Neural cell (in vitro differentiated cells): ENCODE data around the gene EYS. TPM values are rescaled to one million over a fixed set of nuclear protein-coding genes. Genes with fewer than 3 reads are reported as not detected.

Experiments
- H2AFZ ChIP-seq: fragments of 200-600, 300-800 bp; sonication (generic), shearing (Covaris generic); 2 replicates; pipeline ENCODE4 v1.6.0; 2014; ENCODE audit warnings: low read depth, mild to moderate bottlenecking, antibody characterized with exemption, low read length, moderate library complexity
- H3F3A ChIP-seq: fragments of 200-600 bp; shearing (Covaris generic); 2 replicates; pipeline ENCODE4 v1.6.1; 2016; ENCODE audit warnings: mild to moderate bottlenecking, moderate library complexity, mixed read lengths, antibody characterized with exemption, low read length; ENCODE audit not compliant: insufficient read depth, poor library complexity, severe bottlenecking
- H3K27ac ChIP-seq: fragments of 200-600, 300-800 bp; sonication (generic), shearing (Covaris generic); 2 replicates; pipeline ENCODE4 v1.5.1; 2014; ENCODE audit warnings: mild to moderate bottlenecking, low read length, moderate library complexity
- H3K27me3 ChIP-seq: fragments of 300-800, 200-600 bp; sonication (generic), shearing (Covaris generic); 2 replicates; pipeline ENCODE4 v1.6.0; 2014; ENCODE audit warnings: mild to moderate bottlenecking, low read depth, low read length, moderate library complexity; ENCODE audit not compliant: insufficient read depth
- H3K36me3 ChIP-seq: fragments of 300-800, 200-600 bp; sonication (generic), shearing (Covaris generic); 2 replicates; pipeline ENCODE4 v1.5.1; 2014; ENCODE audit warnings: mild to moderate bottlenecking, antibody characterized with exemption, low read length, moderate library complexity; ENCODE audit not compliant: insufficient read depth
- H3K4me2 ChIP-seq: fragments of 300-800, 200-600 bp; sonication (generic), shearing (Covaris generic); 2 replicates; pipeline ENCODE4 v1.6.0; 2014; ENCODE audit warnings: mild to moderate bottlenecking, low read length
- H3K4me3 ChIP-seq: fragments of 300-800, 200-600 bp; sonication (generic), shearing (Covaris generic); 2 replicates; pipeline ENCODE4 v1.5.1; 2014; ENCODE audit warnings: mild to moderate bottlenecking, low read length, moderate library complexity
- H3K79me2 ChIP-seq: fragments of 200-600 bp; shearing (Covaris generic); replicated peaks from 2 replicates; pipeline ENCODE4 v1.6.0; 2014; ENCODE audit warnings: mild to moderate bottlenecking, low read length, moderate library complexity; ENCODE audit not compliant: insufficient read depth
- H3K9ac ChIP-seq: fragments of 300-800, 200-600 bp; sonication (generic), shearing (Covaris generic); 2 replicates; pipeline ENCODE4 v1.6.1; 2016; ENCODE audit warnings: mild to moderate bottlenecking, low read length, mixed read lengths
- H3K9me2 ChIP-seq: fragments of 200-600 bp; shearing (Covaris generic); 2 replicates; pipeline ENCODE4 v1.6.1; 2016; ENCODE audit warnings: mild to moderate bottlenecking, low read length, mixed read lengths; ENCODE audit not compliant: insufficient read depth
- H3K9me3 ChIP-seq: fragments of 200-600, 300-800 bp; sonication (generic), shearing (Covaris generic); 2 replicates; pipeline ENCODE4 v1.6.1; 2016; ENCODE audit warnings: mild to moderate bottlenecking, mixed run types, low read length, moderate library complexity, mixed read lengths
- H4K20me1 ChIP-seq: fragments of 200-600 bp; shearing (Covaris generic); 2 replicates; pipeline ENCODE4 v1.6.1; 2016; ENCODE audit warnings: mild to moderate bottlenecking, mixed run types; ENCODE audit not compliant: insufficient read depth
- EZH2 ChIP-seq: fragments of 200-600, 300-800 bp; shearing (Covaris generic), sonication (generic); IDR thresholded peaks from 2 replicates; pipeline ENCODE4 v1.6.1; 2014; ENCODE audit warnings: antibody characterized with exemption, low read length, borderline replicate concordance, mild to moderate bottlenecking; ENCODE audit not compliant: insufficient read depth, poor library complexity, severe bottlenecking
- MXI1 ChIP-seq: fragments of 450-650 bp; conservative IDR thresholded peaks from 2 replicates; pipeline ENCODE4 v1.6.1; 2014; ENCODE audit warnings: antibody characterized with exemption, mild to moderate bottlenecking; ENCODE audit not compliant: poor library complexity, severe bottlenecking
- POLR2AphosphoS5 ChIP-seq: IDR thresholded peaks from 2 replicates; pipeline ENCODE4 v1.6.1; 2012
- RAD21 ChIP-seq: fragments of 450-650 bp; conservative IDR thresholded peaks from 2 replicates; pipeline ENCODE4 v1.6.1; 2014; ENCODE audit warnings: antibody characterized with exemption, mild to moderate bottlenecking, moderate library complexity
- SMC3 ChIP-seq: fragments of 450-650 bp; conservative IDR thresholded peaks from 2 replicates; pipeline ENCODE4 v1.6.1; 2014; ENCODE audit warnings: antibody characterized with exemption, mild to moderate bottlenecking, moderate library complexity; ENCODE audit not compliant: poor library complexity
- TAF1 ChIP-seq: IDR thresholded peaks from 2 replicates; pipeline ENCODE4 v1.6.1; 2012; ENCODE audit warnings: low read depth
- polyA plus RNA-seq: library from polyadenylated mRNA; depleted of rRNA; stranded (reverse); fragments of >200 nt; gene quantifications from 2 replicates; pipeline ENCODE4 v1.2.3, GENCODE V29; 2014
- TF ChIP-seq, protein P1 (sequence below): IDR thresholded peaks from 2 replicates; pipeline ENCODE4 v1.6.1; 2012; ENCODE audit warnings: borderline replicate concordance
- TF ChIP-seq, protein P2 (sequence below): fragments of 450-650 bp; IDR thresholded peaks from 2 replicates; pipeline ENCODE4 v1.5.1; 2014; ENCODE audit warnings: antibody characterized with exemption, mild to moderate bottlenecking, moderate library complexity; ENCODE audit not compliant: poor library complexity, severe bottlenecking

Gene EYS
- polyA plus RNA-seq, 1 donor from 2014 or later, result 0.38 TPM

- Histone ChIP-seq H3F3A (no peaks in the 10 kb centered on the region), H2AFZ (no peak overlapping the region), H3K9ac (no peak overlapping the region), H3K36me3 (no peaks in the 10 kb centered on the region), H3K27ac (no peak overlapping the region), H3K27me3 (no peaks in the 10 kb centered on the region), H3K79me2 (no peaks in the 10 kb centered on the region), H3K4me2 (no peak overlapping the region), H3K9me2 (no peaks in the 10 kb centered on the region), H4K20me1 (no peaks in the 10 kb centered on the region), H3K4me3 (no peak overlapping the region), H3K9me3 (no peaks in the 10 kb centered on the region)
- no peak for TF ChIP-seq TAF1
- TF ChIP-seq EZH2, result no peak
- TF ChIP-seq SMC3, result no peak
- TF ChIP-seq, protein P1, sequence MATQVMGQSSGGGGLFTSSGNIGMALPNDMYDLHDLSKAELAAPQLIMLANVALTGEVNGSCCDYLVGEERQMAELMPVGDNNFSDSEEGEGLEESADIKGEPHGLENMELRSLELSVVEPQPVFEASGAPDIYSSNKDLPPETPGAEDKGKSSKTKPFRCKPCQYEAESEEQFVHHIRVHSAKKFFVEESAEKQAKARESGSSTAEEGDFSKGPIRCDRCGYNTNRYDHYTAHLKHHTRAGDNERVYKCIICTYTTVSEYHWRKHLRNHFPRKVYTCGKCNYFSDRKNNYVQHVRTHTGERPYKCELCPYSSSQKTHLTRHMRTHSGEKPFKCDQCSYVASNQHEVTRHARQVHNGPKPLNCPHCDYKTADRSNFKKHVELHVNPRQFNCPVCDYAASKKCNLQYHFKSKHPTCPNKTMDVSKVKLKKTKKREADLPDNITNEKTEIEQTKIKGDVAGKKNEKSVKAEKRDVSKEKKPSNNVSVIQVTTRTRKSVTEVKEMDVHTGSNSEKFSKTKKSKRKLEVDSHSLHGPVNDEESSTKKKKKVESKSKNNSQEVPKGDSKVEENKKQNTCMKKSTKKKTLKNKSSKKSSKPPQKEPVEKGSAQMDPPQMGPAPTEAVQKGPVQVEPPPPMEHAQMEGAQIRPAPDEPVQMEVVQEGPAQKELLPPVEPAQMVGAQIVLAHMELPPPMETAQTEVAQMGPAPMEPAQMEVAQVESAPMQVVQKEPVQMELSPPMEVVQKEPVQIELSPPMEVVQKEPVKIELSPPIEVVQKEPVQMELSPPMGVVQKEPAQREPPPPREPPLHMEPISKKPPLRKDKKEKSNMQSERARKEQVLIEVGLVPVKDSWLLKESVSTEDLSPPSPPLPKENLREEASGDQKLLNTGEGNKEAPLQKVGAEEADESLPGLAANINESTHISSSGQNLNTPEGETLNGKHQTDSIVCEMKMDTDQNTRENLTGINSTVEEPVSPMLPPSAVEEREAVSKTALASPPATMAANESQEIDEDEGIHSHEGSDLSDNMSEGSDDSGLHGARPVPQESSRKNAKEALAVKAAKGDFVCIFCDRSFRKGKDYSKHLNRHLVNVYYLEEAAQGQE, result no peak
- no peak for TF ChIP-seq POLR2AphosphoS5
- TF ChIP-seq, protein P2, sequence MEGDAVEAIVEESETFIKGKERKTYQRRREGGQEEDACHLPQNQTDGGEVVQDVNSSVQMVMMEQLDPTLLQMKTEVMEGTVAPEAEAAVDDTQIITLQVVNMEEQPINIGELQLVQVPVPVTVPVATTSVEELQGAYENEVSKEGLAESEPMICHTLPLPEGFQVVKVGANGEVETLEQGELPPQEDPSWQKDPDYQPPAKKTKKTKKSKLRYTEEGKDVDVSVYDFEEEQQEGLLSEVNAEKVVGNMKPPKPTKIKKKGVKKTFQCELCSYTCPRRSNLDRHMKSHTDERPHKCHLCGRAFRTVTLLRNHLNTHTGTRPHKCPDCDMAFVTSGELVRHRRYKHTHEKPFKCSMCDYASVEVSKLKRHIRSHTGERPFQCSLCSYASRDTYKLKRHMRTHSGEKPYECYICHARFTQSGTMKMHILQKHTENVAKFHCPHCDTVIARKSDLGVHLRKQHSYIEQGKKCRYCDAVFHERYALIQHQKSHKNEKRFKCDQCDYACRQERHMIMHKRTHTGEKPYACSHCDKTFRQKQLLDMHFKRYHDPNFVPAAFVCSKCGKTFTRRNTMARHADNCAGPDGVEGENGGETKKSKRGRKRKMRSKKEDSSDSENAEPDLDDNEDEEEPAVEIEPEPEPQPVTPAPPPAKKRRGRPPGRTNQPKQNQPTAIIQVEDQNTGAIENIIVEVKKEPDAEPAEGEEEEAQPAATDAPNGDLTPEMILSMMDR, result no peak
- no peak for TF ChIP-seq RAD21
Measured at GRCh38 chr6:64504503-64504902, 1202.5 kb downstream of the EYS start.

DNA sequence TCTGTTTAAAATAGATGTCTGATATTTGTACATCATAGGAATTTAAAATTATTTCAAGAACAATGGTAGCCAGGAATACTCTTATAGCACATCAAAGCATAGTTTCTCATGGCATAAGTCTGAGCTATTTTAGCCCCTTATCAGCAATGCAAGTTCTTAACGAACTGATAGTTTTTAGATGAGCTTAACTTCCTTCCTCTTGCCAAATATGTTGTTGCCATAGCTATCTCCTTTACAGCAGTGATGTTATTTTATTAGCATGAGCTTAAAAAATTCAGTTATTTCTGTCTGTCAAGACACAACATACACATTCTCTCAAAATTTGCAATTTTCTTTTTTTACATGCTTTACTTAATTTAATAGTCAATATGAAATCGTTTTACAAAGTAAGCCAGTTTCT, 1204.2 kb downstream of the EYS start:
- Histone ChIP-seq H3K36me3 (no peaks in the 10 kb centered on the region), H3F3A (no peaks in the 10 kb centered on the region), H3K4me2 (no peak overlapping the region), H3K4me3 (no peak overlapping the region), H3K9me2 (no peaks in the 10 kb centered on the region), H3K27me3 (no peaks in the 10 kb centered on the region), H2AFZ (no peak overlapping the region), H3K27ac (no peak overlapping the region), H3K9ac (no peak overlapping the region), H3K9me3 (no peaks in the 10 kb centered on the region), H4K20me1 (no peaks in the 10 kb centered on the region), H3K79me2 (no peaks in the 10 kb centered on the region)
- no peak for TF ChIP-seq TAF1
- TF ChIP-seq, protein P1, result no peak
- no peak for TF ChIP-seq MXI1
- no peak for TF ChIP-seq EZH2
- no peak for TF ChIP-seq SMC3
- no peak for TF ChIP-seq POLR2AphosphoS5
- no peak for TF ChIP-seq RAD21
